HCT116 (cell line): ENCODE data around the gene MCF2L.

ENCODE experiments used
- ATF3 ChIP-seq: IDR thresholded peaks from 2 replicates; pipeline ENCODE4 v1.6.1; 2012
- CEBPB ChIP-seq: IDR thresholded peaks from 2 replicates; pipeline ENCODE4 v1.6.1; 2012; ENCODE audit warnings: low read depth
- CTCF ChIP-seq, 3 experiments: fragments of 200-600 bp in 1 of 3; sonication (generic) in 1 of 3; IDR thresholded peaks in 2 of 3; conservative IDR thresholded peaks in 1 of 3; 2 replicates each; pipeline ENCODE4 v1.5.1; 2012 to 2017; ENCODE audit warnings: low read depth in 2 of 3, low read length in 2 of 3, antibody characterized with exemption in 1 of 3, borderline replicate concordance in 1 of 3, control low read depth in 1 of 3, mild to moderate bottlenecking in 1 of 3, mixed read lengths in 1 of 3, mixed run types in 1 of 3, moderate library complexity in 1 of 3; ENCODE audit not compliant: insufficient read depth in 1 of 3
- ELF1 ChIP-seq: IDR thresholded peaks from 2 replicates; pipeline ENCODE4 v1.6.1; 2012; ENCODE audit warnings: low read depth, borderline replicate concordance
- EZH2 ChIP-seq: fragments of 200-600 bp; sonication (generic); IDR thresholded peaks from 2 replicates; pipeline ENCODE4 v1.6.1; 2017; ENCODE audit warnings: antibody characterized with exemption, mixed run types
- EZH2phosphoT487 ChIP-seq: fragments of 200-600 bp; IDR thresholded peaks from 2 replicates; pipeline ENCODE4 v1.6.1; 2018; ENCODE audit warnings: antibody characterized with exemption, borderline replicate concordance
- JUND ChIP-seq: IDR thresholded peaks from 2 replicates; pipeline ENCODE4 v1.6.1; 2012
- MAX ChIP-seq: IDR thresholded peaks from 2 replicates; pipeline ENCODE4 v1.6.1; 2012
- POLR2A ChIP-seq: IDR thresholded peaks from 2 replicates; pipeline ENCODE4 v1.7.0; 2011; ENCODE audit warnings: borderline replicate concordance; ENCODE audit not compliant: insufficient read depth, insufficient read length; ENCODE audit errors: extremely low read depth
- POLR2AphosphoS5 ChIP-seq: IDR thresholded peaks from 2 replicates; pipeline ENCODE4 v1.6.1; 2011; ENCODE audit warnings: mild to moderate bottlenecking, low read depth, low read length, moderate library complexity
- SIN3A ChIP-seq: IDR thresholded peaks from 2 replicates; pipeline ENCODE4 v1.6.1; 2012; ENCODE audit warnings: low read depth
- SRF ChIP-seq: IDR thresholded peaks from 2 replicates; pipeline ENCODE4 v1.6.1; 2012; ENCODE audit warnings: low read depth
- TCF7L2 ChIP-seq: IDR thresholded peaks from 2 replicates; pipeline ENCODE4 v1.7.0; 2011; ENCODE audit warnings: borderline replicate concordance, inconsistent platforms; ENCODE audit not compliant: insufficient read depth, insufficient read length; ENCODE audit errors: extremely low read depth
- ZBTB33 ChIP-seq: IDR thresholded peaks from 2 replicates; pipeline ENCODE4 v1.6.1; 2011; ENCODE audit warnings: mild to moderate bottlenecking, low read length, moderate library complexity; ENCODE audit not compliant: insufficient replicate concordance; ENCODE audit errors: extremely low read depth

GRCh38 chr13:112985803-112986408 is 16.9 kb downstream of the MCF2L start:
- TF ChIP-seq POLR2AphosphoS5 (no peak), CTCF (IDR thresholded peaks at IDR 0.05 in 2 of 3, conservative IDR thresholded peaks at IDR 0.05 in 1 of 3; ENCODE audit: borderline replicate concordance in 1 of 3, insufficient read depth in 1 of 3, low read depth in 2 of 3, low read length in 2 of 3) (no peak), ELF1 (no peak), POLR2A (no peak), MAX (no peak), TCF7L2 (no peak), CEBPB (no peak), SIN3A (no peak), JUND (no peak), SRF (no peak), EZH2phosphoT487 (no peak), EZH2 (no peak), ATF3 (no peak), ZBTB33 (no peak)
